ENCODE data around the gene GOLGA3. TPM values are rescaled to one million over a fixed set of nuclear protein-coding genes. Genes with fewer than 3 reads are reported as not detected.

GOLGA3 gene
- total RNA-seq, 1 donor from 2014 or later = 86.7 TPM

- no peak overlapping the region for H2AFZ ChIP-seq (ENCODE audit: low read depth, low read length)
- H3K4me2 ChIP-seq (ENCODE audit: low read length) = no peak overlapping the region
- H3K27me3 ChIP-seq (ENCODE audit: insufficient read depth, low read length) = no peaks in the 10 kb centered on the region
- no peak overlapping the region for H3K4me3 Mint-ChIP-seq (ENCODE audit: unreplicated experiment)
- no peak overlapping the region for H3K27ac ChIP-seq (ENCODE audit: low read depth, low read length)
- FAIRE-seq (no peak), DNase-seq (ENCODE audit: low read depth) (no peak)
- peaks cover 3% of the 10 kb centered on the region for H3K79me2 ChIP-seq (ENCODE audit: insufficient read depth, low read length)
- H3K4me1 ChIP-seq (ENCODE audit: insufficient read depth, low read length) = no peaks in the 10 kb centered on the region
- no peak overlapping the region for H3K27ac Mint-ChIP-seq (ENCODE audit: unreplicated experiment)
- H4K20me1 ChIP-seq (ENCODE audit: insufficient read depth, low read length) = peaks cover 19% of the 10 kb centered on the region
- TF ChIP-seq EZH2 (IDR thresholded peaks at IDR 0.05; ENCODE audit: insufficient read depth, low read length) = no peak
- TF ChIP-seq CTCF (IDR thresholded peaks at IDR 0.05; ENCODE audit: insufficient read depth, low read depth, low read length) = no peak
- H3K27me3 Mint-ChIP-seq (ENCODE audit: low read depth, unreplicated experiment) = no peaks in the 10 kb centered on the region
- no peak overlapping the region for H3K4me3 ChIP-seq (ENCODE audit: insufficient read depth, low read depth, low read length)
- no peak overlapping the region for H3K9ac ChIP-seq (ENCODE audit: low read length)
- H3K4me1 Mint-ChIP-seq (ENCODE audit: low read depth, unreplicated experiment) = no peaks in the 10 kb centered on the region
- peaks cover 38% of the 10 kb centered on the region for H3K36me3 Mint-ChIP-seq (ENCODE audit: low read depth, unreplicated experiment)
- peaks cover 2% of the 10 kb centered on the region for H3K36me3 ChIP-seq (ENCODE audit: insufficient read depth, low read length)
- H3K9me3 ChIP-seq (ENCODE audit: insufficient read depth, low read depth, low read length) = no peaks in the 10 kb centered on the region
- no peaks in the 10 kb centered on the region for H3K9me3 Mint-ChIP-seq (ENCODE audit: unreplicated experiment)
Measured at GRCh38 chr12:132835076-132836025, 6.7 kb upstream of the GOLGA3 start.

- Histone ChIP-seq H3K36me3 (ENCODE audit: insufficient read depth, low read length) (no peaks in the 10 kb centered on the region), H3K79me2 (ENCODE audit: insufficient read depth, low read length) (peaks cover 3% of the 10 kb centered on the region), H3K4me3 (ENCODE audit: insufficient read depth, low read depth, low read length) (no peak overlapping the region), H3K4me2 (ENCODE audit: low read length) (no peak overlapping the region), H2AFZ (ENCODE audit: low read depth, low read length) (no peak overlapping the region), H4K20me1 (ENCODE audit: insufficient read depth, low read length) (peaks cover 9% of the 10 kb centered on the region), H3K9ac (ENCODE audit: low read length) (no peak overlapping the region), H3K27me3 (ENCODE audit: insufficient read depth, low read length) (no peaks in the 10 kb centered on the region), H3K27ac (ENCODE audit: low read depth, low read length) (no peak overlapping the region), H3K4me1 (ENCODE audit: insufficient read depth, low read length) (peaks cover 3% of the 10 kb centered on the region), H3K9me3 (ENCODE audit: insufficient read depth, low read depth, low read length) (no peaks in the 10 kb centered on the region)
- DNase-seq (ENCODE audit: low read depth) (no peak), FAIRE-seq (no peak)
- Mint-ChIP-seq H3K27ac (ENCODE audit: unreplicated experiment) (no peak overlapping the region), H3K9me3 (ENCODE audit: unreplicated experiment) (no peaks in the 10 kb centered on the region), H3K4me1 (ENCODE audit: low read depth, unreplicated experiment) (no peaks in the 10 kb centered on the region), H3K27me3 (ENCODE audit: low read depth, unreplicated experiment) (no peaks in the 10 kb centered on the region), H3K4me3 (ENCODE audit: unreplicated experiment) (no peak overlapping the region), H3K36me3 (ENCODE audit: low read depth, unreplicated experiment) (peaks cover 35% of the 10 kb centered on the region)
- TF ChIP-seq CTCF (IDR thresholded peaks at IDR 0.05; ENCODE audit: insufficient read depth, low read depth, low read length) = no peak
- TF ChIP-seq EZH2 (IDR thresholded peaks at IDR 0.05; ENCODE audit: insufficient read depth, low read length) = no peak
Measured at GRCh38 chr12:132834181-132834711, 5.6 kb upstream of the GOLGA3 start.
